HEK293 (cell line): ENCODE results near the gene AP3B1.
A peak's percentile ranks its signal among the peaks of the same experiment; 100 is the strongest.

Experiments
- CTCF ChIA-PET: fragments of 350-600 bp; formaldehyde crosslinking; extraction: SDS; loops from one replicate; lab custom pipeline; 2021; ENCODE audit warnings: antibody characterized with exemption; lab: Yijun Ruan, JAX
- POLR2A ChIA-PET: fragments of 300-600 bp; formaldehyde crosslinking; extraction: SDS; loops from one replicate; lab custom pipeline; 2020; ENCODE audit warnings: antibody characterized with exemption, inconsistent platforms; lab: Yijun Ruan, JAX
- H3K27ac ChIP-seq: fragments of 200-500 bp; sonication (Bioruptor generic); 2 replicates; pipeline ENCODE4 v1.5.1; 2014; ENCODE audit warnings: low read depth, low read length, control low read depth, inconsistent platforms; ENCODE audit errors: extremely low read depth
- H3K36me3 ChIP-seq, 2 experiments: fragments of 200-500 bp in 1 of 2; sonication (Bioruptor generic) in 1 of 2; 1 replicate in 1 of 2; 2 replicates in 1 of 2; pipeline ENCODE4 v1.5.1; 2014 to 2017; ENCODE audit warnings: inconsistent platforms in 2 of 2, low read length in 2 of 2; ENCODE audit not compliant: control insufficient read depth in 2 of 2, insufficient read depth in 1 of 2
- H3K4me1 ChIP-seq: fragments of 200-500 bp; sonication (Bioruptor generic); 2 replicates; pipeline ENCODE4 v1.5.1; 2014; ENCODE audit warnings: mild to moderate bottlenecking, low read length, inconsistent platforms; ENCODE audit not compliant: control insufficient read depth, insufficient read depth
- H3K4me3 ChIP-seq: 2 replicates; pipeline ENCODE4 v1.5.1; 2011; ENCODE audit warnings: low read depth, mild to moderate bottlenecking, control low read depth, low read length, moderate library complexity
- H3K9me3 ChIP-seq: fragments of 200-500 bp; sonication (Bioruptor generic); 2 replicates; pipeline ENCODE4 v1.5.1; 2014; ENCODE audit warnings: low read depth, low read length, inconsistent platforms; ENCODE audit not compliant: control insufficient read depth, insufficient read depth
- KLF9 ChIP-seq: fragments of 450-650 bp; formaldehyde crosslinking; IDR thresholded peaks from 2 replicates; pipeline ENCODE4 v1.5.1; 2016; ENCODE audit warnings: missing biosample characterization, missing genetic modification characterization, low read depth
- OSR2 ChIP-seq: fragments of 450-650 bp; formaldehyde crosslinking; IDR thresholded peaks from 2 replicates; pipeline ENCODE4 v1.5.1; 2016; ENCODE audit warnings: missing biosample characterization, missing genetic modification characterization
- PRDM6 ChIP-seq: fragments of 450-650 bp; formaldehyde crosslinking; IDR thresholded peaks from 2 replicates; pipeline ENCODE4 v1.5.1; 2017; ENCODE audit warnings: missing biosample characterization, missing genetic modification characterization
- REPIN1 ChIP-seq: fragments of 450-650 bp; formaldehyde crosslinking; IDR thresholded peaks from 2 replicates; pipeline ENCODE4 v1.5.1; 2017; ENCODE audit warnings: missing biosample characterization, missing genetic modification characterization, low read depth
- ZBTB1 ChIP-seq: fragments of 450-650 bp; formaldehyde crosslinking; IDR thresholded peaks from 2 replicates; pipeline ENCODE4 v1.5.1; 2016; ENCODE audit warnings: missing biosample characterization, missing genetic modification characterization
- ZBTB44 ChIP-seq: fragments of 450-650 bp; IDR thresholded peaks from 2 replicates; pipeline ENCODE4 v1.5.1; 2018; ENCODE audit warnings: missing biosample characterization, mild to moderate bottlenecking, missing genetic modification characterization
- ZNF280D ChIP-seq: fragments of 450-650 bp; formaldehyde crosslinking; IDR thresholded peaks from 2 replicates; pipeline ENCODE4 v1.5.1; 2016; ENCODE audit warnings: missing biosample characterization, missing genetic modification characterization
- ZNF335 ChIP-seq: fragments of 450-650 bp; formaldehyde crosslinking; conservative IDR thresholded peaks from 2 replicates; pipeline ENCODE4 v1.5.1; 2016; ENCODE audit warnings: missing biosample characterization, missing genetic modification characterization
- ZNF404 ChIP-seq: fragments of 450-650 bp; formaldehyde crosslinking; IDR thresholded peaks from 2 replicates; pipeline ENCODE4 v1.5.1; 2017; ENCODE audit warnings: missing biosample characterization, missing genetic modification characterization
- ZNF488 ChIP-seq: fragments of 450-650 bp; formaldehyde crosslinking; IDR thresholded peaks from 2 replicates; pipeline ENCODE4 v1.5.1; 2016; ENCODE audit warnings: missing biosample characterization, missing genetic modification characterization
- ZNF585B ChIP-seq: fragments of 450-650 bp; formaldehyde crosslinking; IDR thresholded peaks from 2 replicates; pipeline ENCODE4 v1.5.1; 2016; ENCODE audit warnings: missing biosample characterization, missing genetic modification characterization
- ZNF596 ChIP-seq: fragments of 450-650 bp; IDR thresholded peaks from 2 replicates; pipeline ENCODE4 v1.5.0; 2018; ENCODE audit warnings: missing biosample characterization, mild to moderate bottlenecking, missing genetic modification characterization, moderate library complexity
- ZNF600 ChIP-seq: fragments of 450-650 bp; formaldehyde crosslinking; IDR thresholded peaks from 2 replicates; pipeline ENCODE4 v1.5.1; 2016; ENCODE audit warnings: missing biosample characterization, missing genetic modification characterization
- ZNF623 ChIP-seq: fragments of 450-650 bp; formaldehyde crosslinking; IDR thresholded peaks from 2 replicates; pipeline ENCODE4 v1.5.1; 2016; ENCODE audit warnings: missing biosample characterization, missing genetic modification characterization
- ZNF785 ChIP-seq: fragments of 450-650 bp; formaldehyde crosslinking; IDR thresholded peaks from 2 replicates; pipeline ENCODE4 v1.5.1; 2016; ENCODE audit warnings: missing biosample characterization, missing genetic modification characterization
- ZSCAN18 ChIP-seq: fragments of 450-650 bp; formaldehyde crosslinking; IDR thresholded peaks from 2 replicates; pipeline ENCODE4 v1.5.1; 2016; ENCODE audit warnings: missing biosample characterization, missing genetic modification characterization

AP3B1 gene

GRCh38 chr5:78289911-78290310 is 4.6 kb downstream of the AP3B1 start:
- H3K4me3 ChIP-seq: no peak overlapping the region
- H3K9me3 ChIP-seq: no peaks in the 10 kb centered on the region
- H3K4me1 ChIP-seq: peaks cover 11% of the 10 kb centered on the region; the same call in 1 of the 2 replicates
- POLR2A ChIA-PET: no interaction called here
- H3K27ac ChIP-seq: no peak overlapping the region
- TF ChIP-seq ZBTB44 (tag by site-specific recombination) (no peak), ZNF623 (tag by site-specific recombination) (no peak), ZSCAN18 (no peak), KLF9 (tag by site-specific recombination) (no peak), ZBTB1 (no peak)
- no peaks in the 10 kb centered on the region for H3K36me3 ChIP-seq
- CTCF ChIA-PET: interaction anchor here (0.7 to 1.0 kb wide), 3 partner anchors 9 to 24 kb away, joined by 3 read pairs; no protein-coding TSS in a partner anchor

GRCh38 chr5:78288246-78288645 is 6.3 kb downstream of the AP3B1 start:
- no peaks in the 10 kb centered on the region for H3K36me3 ChIP-seq
- CTCF ChIA-PET: interaction anchor here (0.5 to 0.7 kb wide), 2 partner anchors 162 to 711 kb away, joined by 3 read pairs; no protein-coding TSS in a partner anchor
- POLR2A ChIA-PET: no interaction called here
- H3K27ac ChIP-seq: no peak overlapping the region
- TF ChIP-seq KLF9 (tag by site-specific recombination) (no peak), ZNF785 (tag by site-specific recombination) (no peak), PRDM6 (peak; percentile 0; the same call in 1 of the 2 replicates), ZNF280D (no peak), ZNF596 (no peak), ZNF585B (tag by site-specific recombination) (no peak), ZNF600 (tag by site-specific recombination) (peak; percentile 66), ZNF335 (tag by site-specific recombination) (no peak), REPIN1 (tag by site-specific recombination) (no peak), ZNF404 (tag by site-specific recombination) (no peak)
- no peak overlapping the region for H3K4me3 ChIP-seq
- no peaks in the 10 kb centered on the region for H3K9me3 ChIP-seq
- peaks cover 11% of the 10 kb centered on the region; the same call in 1 of the 2 replicates for H3K4me1 ChIP-seq

GRCh38 chr5:78287833-78288232 is 6.7 kb downstream of the AP3B1 start:
- CTCF ChIA-PET: interaction anchor here (0.5 to 0.9 kb wide), 3 partner anchors 15 to 711 kb away, joined by 3 read pairs; no protein-coding TSS in a partner anchor
- no peak overlapping the region for H3K4me3 ChIP-seq
- POLR2A ChIA-PET: no interaction called here
- no peaks in the 10 kb centered on the region for H3K36me3 ChIP-seq
- no peaks in the 10 kb centered on the region for H3K9me3 ChIP-seq
- no peak for TF ChIP-seq OSR2 (tag by site-specific recombination)
- no peak for TF ChIP-seq ZNF488
- TF ChIP-seq PRDM6: 0 out of 2 replicates have a peak, but pooled peaks have one; percentile 40
- no peak overlapping the region for H3K27ac ChIP-seq
- peaks cover 11% of the 10 kb centered on the region; the same call in 1 of the 2 replicates for H3K4me1 ChIP-seq
